HepG2 (cell line): ENCODE results near the gene SLC35B2. TPM values are rescaled to one million over a fixed set of nuclear protein-coding genes. Genes with fewer than 3 reads are reported as not detected.
A peak's percentile ranks its signal among the peaks of the same experiment; 100 is the strongest.

Experiments used
- CBX5 ChIP-seq: sonication (generic); formaldehyde crosslinking; IDR thresholded peaks from 2 replicates; pipeline ENCODE4 v1.4.0; 2020; ENCODE audit warnings: missing genetic modification reagents, borderline replicate concordance
- CENPX ChIP-seq: sonication (generic); formaldehyde crosslinking; IDR thresholded peaks from 2 replicates; pipeline ENCODE4 v1.9.0; 2021; ENCODE audit warnings: mild to moderate bottlenecking, missing genetic modification reagents, moderate library complexity
- ERF ChIP-seq: IDR thresholded peaks from 2 replicates; pipeline ENCODE4 v1.6.1; 2018; ENCODE audit warnings: missing biosample characterization, missing genetic modification reagents
- ETS1 ChIP-seq: sonication (generic); formaldehyde crosslinking; IDR thresholded peaks from 2 replicates; pipeline ENCODE4 v1.4.0; 2020; ENCODE audit warnings: missing genetic modification reagents
- FOXK2 ChIP-seq: fragments of 450-650 bp; IDR thresholded peaks from 2 replicates; pipeline ENCODE4 v1.6.1; 2016
- IRF9 ChIP-seq: sonication (generic); formaldehyde crosslinking; IDR thresholded peaks from 2 replicates; pipeline ENCODE4 v1.8.0; 2022; ENCODE audit warnings: missing genetic modification reagents, mild to moderate bottlenecking, borderline replicate concordance
- JUN ChIP-seq: sonication (generic); formaldehyde crosslinking; IDR thresholded peaks from 2 replicates; pipeline ENCODE4 v1.4.0; 2020; ENCODE audit warnings: mild to moderate bottlenecking, missing genetic modification reagents
- MED1 ChIP-seq: sonication (generic); formaldehyde crosslinking; IDR thresholded peaks from 2 replicates; pipeline ENCODE4 v1.4.0; 2020; ENCODE audit warnings: missing genetic modification reagents
- PATZ1 ChIP-seq: sonication (generic); formaldehyde crosslinking; IDR thresholded peaks from 2 replicates; pipeline ENCODE4 v1.4.0; 2020; ENCODE audit warnings: missing genetic modification reagents
- POLR2AphosphoS5 ChIP-seq: IDR thresholded peaks from 2 replicates; pipeline ENCODE4 v1.6.1; 2012; ENCODE audit warnings: low read depth, low read length
- RBM39 ChIP-seq: fragments of 200-400 bp; formaldehyde crosslinking; IDR thresholded peaks from one replicate; pipeline ENCODE4 v1.6.1; 2018; ENCODE audit warnings: antibody characterized with exemption, mild to moderate bottlenecking, low read depth, low read length; ENCODE audit not compliant: poor library complexity, severe bottlenecking
- TFAP4 ChIP-seq: sonication (generic); IDR thresholded peaks from 2 replicates; pipeline ENCODE4 v1.6.1; 2016; ENCODE audit warnings: low read depth, borderline replicate concordance
- ZBTB14 ChIP-seq: sonication (generic); formaldehyde crosslinking; IDR thresholded peaks from 2 replicates; pipeline ENCODE4 v1.4.0; 2020; ENCODE audit warnings: missing genetic modification reagents
- ZBTB39 ChIP-seq: sonication (generic); formaldehyde crosslinking; IDR thresholded peaks from 2 replicates; pipeline ENCODE4 v1.5.0; 2020; ENCODE audit warnings: missing genetic modification reagents
- ZBTB7B ChIP-seq: sonication (generic); formaldehyde crosslinking; IDR thresholded peaks from 2 replicates; pipeline ENCODE4 v1.4.0; 2020; ENCODE audit warnings: missing genetic modification reagents
- ZMYM2 ChIP-seq: sonication (generic); formaldehyde crosslinking; IDR thresholded peaks from 2 replicates; pipeline ENCODE4 v1.8.0; 2022; ENCODE audit warnings: mild to moderate bottlenecking, missing genetic modification reagents
- ZNF331 ChIP-seq: sonication (generic); formaldehyde crosslinking; IDR thresholded peaks from 2 replicates; pipeline ENCODE4 v1.4.0; 2020; ENCODE audit warnings: missing genetic modification reagents
- ZNF414 ChIP-seq: sonication (generic); formaldehyde crosslinking; IDR thresholded peaks from 2 replicates; pipeline ENCODE4 v1.5.0; 2020; ENCODE audit warnings: missing genetic modification reagents
- ZNF670 ChIP-seq: sonication (generic); formaldehyde crosslinking; IDR thresholded peaks from 2 replicates; pipeline ENCODE4 v1.8.0; 2022; ENCODE audit warnings: mild to moderate bottlenecking, missing genetic modification reagents, borderline replicate concordance
- ZNF792 ChIP-seq: IDR thresholded peaks from 2 replicates; pipeline ENCODE4 v1.6.1; 2016
- polyA plus RNA-seq, 8 experiments: library from polyadenylated mRNA; depleted of rRNA in 3 of 8; stranded (reverse) in 7 of 8; unstranded in 1 of 8; fragments of >200 nt; fragmentation: Illumina TruSeq in 4 of 8; extraction: Trizol in 4 of 8; gene quantifications; 2 replicates each; pipeline versions ENCODE4 v1.2.1 to v1.2.3, GENCODE V29; 2011 to 2016; ENCODE audit warnings: low read depth in 4 of 8, missing spikeins in 1 of 8, mixed read lengths in 1 of 8; ENCODE audit not compliant: insufficient read depth in 1 of 8
- total RNA-seq, 5 experiments: library from RNA; depleted of rRNA; stranded (reverse); fragments of >200 nt; fragmentation: Illumina TruSeq; extraction: Trizol; gene quantifications; 2 replicates each; pipeline ENCODE4 v1.2.3, GENCODE V29; 2016; ENCODE audit warnings: low read depth in 1 of 5

SLC35B2 gene
- total and polyA plus RNA-seq, 2 of the 13 experiments (the other 11 are each of a cell fraction or from before 2014, with no cell fraction given), result 61.1 to 148 TPM

- peak; percentile 91 for TF ChIP-seq PATZ1 (CRISPR knock-in tag)
- TF ChIP-seq ZNF414 (CRISPR knock-in tag), result 0 out of 2 replicates have a peak, but pooled peaks have one; percentile 74
- no peak for TF ChIP-seq POLR2AphosphoS5
- TF ChIP-seq CBX5 (CRISPR knock-in tag), result peak; percentile 46; the same call in 1 of the 2 replicates
- peak; percentile 65 for TF ChIP-seq MED1 (CRISPR knock-in tag)
- TF ChIP-seq CENPX (CRISPR knock-in tag), result no peak
- TF ChIP-seq TFAP4, result peak; percentile 89
- no peak for TF ChIP-seq ZNF670 (CRISPR knock-in tag)
- peak; percentile 80; the same call in 1 of the 2 replicates for TF ChIP-seq ZNF792
- TF ChIP-seq ZBTB14, result no peak
- no peak for TF ChIP-seq ZMYM2 (CRISPR knock-in tag)
- 0 out of 2 replicates have a peak, but pooled peaks have one; percentile 63 for TF ChIP-seq IRF9
- no peak for TF ChIP-seq FOXK2
- TF ChIP-seq ZBTB39 (CRISPR knock-in tag), result peak; percentile 85
- no peak for TF ChIP-seq ETS1
- TF ChIP-seq ERF, result peak; percentile 81
- peak; percentile 87 for TF ChIP-seq ZBTB7B (CRISPR knock-in tag)
- TF ChIP-seq ZNF331 (CRISPR knock-in tag), result peak; percentile 59; the same call in 1 of the 2 replicates
- no peak for TF ChIP-seq JUN (CRISPR knock-in tag)
- TF ChIP-seq RBM39, result peak; percentile 33
Measured at GRCh38 chr6:44234101-44235025, 23.0 kb downstream of the SLC35B2 start (continued).
